Suppressor macrophage (primary cell): ENCODE results near the gene MYO9B.
A peak's percentile ranks its signal among the peaks of the same experiment; 100 is the strongest.

Source experiments
- DNase-seq, 4 experiments: peaks; one replicate each; pipeline ENCODE4 v3.0.0-alpha.2; 2020 to 2022

Gene MYO9B

DNA sequence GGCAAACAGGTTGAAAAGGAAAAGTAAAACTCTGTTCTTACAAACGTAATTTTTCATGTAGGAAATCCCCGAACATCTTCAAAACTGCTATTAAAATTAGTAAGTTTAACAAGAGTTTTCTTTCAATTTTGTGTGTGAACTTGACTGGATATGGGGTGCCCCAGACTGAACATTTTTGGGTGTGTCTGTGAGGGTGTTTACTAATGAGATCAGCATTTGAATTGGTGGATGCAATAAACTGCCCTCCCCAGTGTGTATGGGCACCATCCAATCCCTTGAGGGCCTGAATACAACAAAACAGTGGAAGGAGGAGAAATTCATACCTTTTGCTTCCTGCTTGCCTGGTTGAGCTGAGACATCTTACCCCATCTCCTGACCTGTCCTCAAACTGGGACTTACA lies 12.1 kb upstream of the MYO9B start:
- DNase-seq: no peak

- DNase-seq: peak in 3 of 4 experiments; percentile 39 to 51 (median 49)
These were observed 6.4 kb upstream of the MYO9B start for GRCh38 chr19:17069193-17069592.

DNA sequence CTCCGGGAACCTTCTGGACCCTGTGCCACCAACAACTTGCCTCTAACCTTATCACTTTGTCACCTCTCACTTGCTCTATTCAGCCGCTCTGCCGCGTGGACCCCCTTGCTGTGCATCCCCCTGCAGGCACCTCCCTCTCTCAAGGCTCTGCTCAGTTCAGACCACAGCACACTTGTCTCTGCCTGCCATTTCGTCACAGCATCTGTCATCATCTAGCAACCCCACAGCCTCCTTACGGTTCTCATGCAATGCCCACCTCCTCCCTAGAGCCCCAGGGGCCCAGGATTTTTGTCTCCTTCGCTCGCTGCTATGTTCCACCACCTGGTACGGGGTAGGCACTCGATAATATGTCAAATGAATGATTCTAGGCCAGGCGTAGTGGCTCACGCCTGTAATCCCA lies 5.2 kb upstream of the MYO9B start:
- DNase-seq: no peak

DNA sequence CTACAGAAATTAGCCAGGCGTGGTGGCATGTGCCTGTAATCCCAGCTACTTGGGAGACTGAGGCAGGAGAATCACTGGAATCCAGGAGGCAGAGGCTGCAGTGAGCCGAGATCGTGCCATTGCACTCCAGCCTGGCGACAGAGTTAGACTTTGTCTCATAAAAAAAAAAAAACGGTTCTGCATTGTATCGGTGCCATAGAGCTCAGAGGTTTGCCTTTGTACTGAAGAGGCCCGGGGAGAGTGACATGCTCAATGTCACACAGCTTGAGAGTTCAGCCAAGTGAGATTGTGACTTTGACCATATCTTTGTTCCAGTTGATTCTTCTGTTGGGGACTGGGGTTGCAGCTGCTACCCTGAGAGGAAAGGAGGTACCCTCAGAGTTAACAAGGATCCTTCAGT lies 4.7 kb upstream of the MYO9B start:
- DNase-seq: no peak

GRCh38 chr19:17073869-17074633 lies 1.5 kb upstream of the MYO9B start:
- no peak for DNase-seq

- no peak for DNase-seq
These were observed 943 bp upstream of the MYO9B start for GRCh38 chr19:17074634-17075034.

- peak; percentile 68 to 84 (median 78) for DNase-seq
These were observed 426 bp downstream of the MYO9B start for GRCh38 chr19:17075864-17076542.

GRCh38 chr19:17076543-17076991 lies 990 bp downstream of the MYO9B start:
- DNase-seq: peak in 3 of 4 experiments; percentile 41 to 62 (median 50)

DNA sequence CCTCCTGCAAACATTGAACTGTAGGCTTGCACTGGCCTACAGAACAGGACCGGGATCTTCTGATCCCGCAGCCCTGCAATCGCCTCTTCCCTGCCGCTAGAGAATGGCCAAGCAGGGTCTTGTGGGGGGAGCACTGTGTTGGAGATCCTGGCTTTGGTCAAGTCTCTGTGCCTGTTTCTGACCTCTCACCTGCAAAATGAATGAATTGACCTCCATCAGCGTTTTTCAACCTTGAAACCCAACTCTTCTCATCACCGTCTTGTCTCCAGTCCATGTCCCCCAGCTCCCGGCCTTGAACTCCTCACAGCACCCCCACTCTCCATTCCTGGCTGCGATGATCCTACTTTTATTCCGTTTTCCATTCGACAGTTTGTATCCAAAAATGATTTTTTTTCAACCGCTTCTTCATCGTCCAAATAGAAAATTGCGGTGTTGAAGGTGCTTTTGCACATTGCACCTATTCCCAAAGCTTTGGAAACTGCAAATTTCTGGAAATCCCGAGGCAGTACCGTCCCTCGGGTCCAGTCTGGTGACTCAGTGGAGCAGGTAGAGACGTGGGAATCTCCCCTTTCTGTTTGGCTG lies 2.0 kb downstream of the MYO9B start:
- no peak for DNase-seq

GRCh38 chr19:17078036-17078919 lies 2.7 kb downstream of the MYO9B start:
- DNase-seq: peak; percentile 89 to 93 (median 92)

GRCh38 chr19:17078920-17079709 lies 3.5 kb downstream of the MYO9B start:
- DNase-seq: peak; percentile 70 to 87 (median 86)

DNA sequence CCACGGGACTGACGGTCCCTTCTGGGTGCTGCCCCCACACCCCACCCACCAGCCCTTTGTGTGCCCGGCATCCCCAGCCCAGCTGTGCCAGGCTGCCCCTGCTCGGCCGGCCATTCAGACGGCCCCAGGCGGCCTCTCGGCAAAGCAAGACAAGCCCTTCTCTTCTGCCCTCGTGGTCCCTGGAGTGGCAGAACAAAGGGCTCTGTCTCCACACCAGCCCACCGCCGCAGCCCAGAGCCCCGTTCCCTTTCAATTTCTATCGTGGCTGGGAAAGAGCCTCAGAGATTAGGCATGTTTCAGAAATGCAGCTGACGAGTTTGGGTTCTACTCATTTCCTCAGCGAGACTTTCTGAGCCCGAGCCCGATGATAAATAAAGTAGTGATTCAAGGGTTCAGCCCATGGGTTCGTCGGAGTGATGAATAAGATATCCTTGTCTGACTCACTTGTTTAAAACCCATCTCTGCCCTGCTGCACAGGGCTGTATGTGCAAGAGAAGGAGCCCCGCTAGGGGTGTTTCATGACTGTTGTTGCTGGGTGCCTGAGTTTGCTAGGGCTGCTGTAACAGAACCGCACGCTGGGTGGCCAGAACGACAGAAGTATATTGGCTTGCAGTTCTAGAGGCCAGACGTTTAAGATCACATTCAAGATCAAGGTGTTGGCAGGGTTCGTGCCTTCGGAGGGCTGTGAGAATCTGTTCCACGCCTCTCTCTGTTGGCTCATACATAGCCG lies 4.3 kb downstream of the MYO9B start:
- peak; percentile 76 to 91 (median 80) for DNase-seq

DNA sequence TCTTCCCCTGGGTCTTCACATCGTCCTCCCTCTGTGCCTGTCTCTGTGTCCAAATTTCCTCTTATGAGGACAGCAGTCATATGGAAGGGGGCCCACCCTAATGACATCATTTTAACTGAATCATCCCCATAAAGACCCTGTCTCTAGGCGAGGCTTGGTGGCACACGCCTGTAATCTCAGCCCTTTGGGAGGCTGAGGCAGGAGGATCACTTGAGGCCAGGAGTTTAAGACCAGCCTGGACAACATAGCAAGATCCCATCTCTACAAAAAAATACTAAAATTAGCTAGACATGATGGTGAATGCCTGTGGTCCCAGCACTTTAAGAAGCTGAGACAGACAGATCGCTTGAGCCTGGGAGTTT lies 4.8 kb downstream of the MYO9B start:
- DNase-seq: no peak

DNA sequence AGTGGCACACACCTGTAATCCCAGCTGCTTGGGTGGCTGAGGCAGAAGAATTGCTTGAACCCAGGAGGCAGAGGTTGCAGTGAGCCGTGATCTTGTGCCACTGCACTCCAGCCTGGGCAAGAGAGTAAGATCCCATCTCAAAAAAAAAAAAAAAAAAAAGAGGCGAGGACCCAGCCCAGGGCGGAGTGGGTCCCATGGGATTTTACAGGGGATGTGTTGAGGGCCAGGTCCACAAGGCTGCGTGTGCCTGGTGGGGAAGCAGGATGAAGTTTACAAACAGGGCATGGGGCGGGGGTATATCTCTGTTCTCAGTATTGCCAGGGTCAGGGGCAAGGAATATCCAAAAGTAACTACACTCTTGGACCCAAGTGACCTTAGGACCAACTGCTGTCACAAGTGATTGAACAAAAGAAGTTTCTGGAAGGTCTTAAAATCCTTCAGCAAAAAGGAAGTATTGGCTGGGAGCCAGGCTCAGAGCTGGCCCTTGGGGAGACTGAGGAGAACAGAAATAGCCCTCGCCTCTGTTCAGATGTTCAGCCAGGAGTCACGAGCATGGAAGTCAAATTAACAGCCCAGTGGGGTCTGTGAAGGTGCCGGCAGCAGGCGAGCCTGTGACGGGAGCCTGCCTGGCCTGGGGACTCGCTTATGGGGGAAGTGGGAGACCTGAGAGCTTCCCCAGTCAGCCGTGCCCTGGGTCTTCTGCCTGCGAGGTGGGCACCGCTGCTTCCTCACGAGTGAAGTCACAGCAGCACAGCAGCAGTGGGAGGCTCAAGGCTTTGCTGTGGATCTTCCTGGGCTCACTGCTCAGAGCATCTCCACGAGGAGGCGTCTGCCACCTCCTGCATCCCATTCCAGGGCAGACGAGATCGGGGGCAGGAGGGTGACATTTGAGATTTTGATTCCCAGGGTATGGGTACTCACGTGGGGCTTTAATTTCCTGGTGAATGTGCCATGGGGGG lies 6.4 kb downstream of the MYO9B start:
- DNase-seq: peak; percentile 38 to 65 (median 54)

- DNase-seq: peak in 1 of 4 experiments; percentile 2
These were observed 10.5 kb downstream of the MYO9B start for GRCh38 chr19:17086120-17086519.

DNA sequence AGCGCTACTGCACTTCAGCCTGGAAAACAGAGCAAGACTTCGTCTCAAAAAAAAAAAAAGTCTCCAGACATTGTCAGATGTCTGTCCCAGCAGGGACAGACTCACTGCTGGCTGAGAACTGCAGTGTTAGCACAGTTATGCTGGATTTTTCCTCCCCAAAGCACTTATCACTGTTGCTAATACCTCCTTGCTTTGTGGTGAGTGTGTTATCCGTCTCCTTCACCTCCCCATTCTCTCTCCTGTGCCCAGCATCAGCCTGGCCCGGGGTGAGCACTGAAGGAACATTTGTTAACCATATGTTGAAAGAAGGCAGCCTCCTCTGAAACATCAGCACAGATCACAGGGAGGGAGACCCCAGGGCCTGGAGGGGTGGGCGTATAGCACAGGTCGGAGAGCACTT lies 11.3 kb downstream of the MYO9B start:
- no peak for DNase-seq

GRCh38 chr19:17088552-17088951 lies 13.0 kb downstream of the MYO9B start:
- peak in 1 of 4 experiments; percentile 7 for DNase-seq

DNA sequence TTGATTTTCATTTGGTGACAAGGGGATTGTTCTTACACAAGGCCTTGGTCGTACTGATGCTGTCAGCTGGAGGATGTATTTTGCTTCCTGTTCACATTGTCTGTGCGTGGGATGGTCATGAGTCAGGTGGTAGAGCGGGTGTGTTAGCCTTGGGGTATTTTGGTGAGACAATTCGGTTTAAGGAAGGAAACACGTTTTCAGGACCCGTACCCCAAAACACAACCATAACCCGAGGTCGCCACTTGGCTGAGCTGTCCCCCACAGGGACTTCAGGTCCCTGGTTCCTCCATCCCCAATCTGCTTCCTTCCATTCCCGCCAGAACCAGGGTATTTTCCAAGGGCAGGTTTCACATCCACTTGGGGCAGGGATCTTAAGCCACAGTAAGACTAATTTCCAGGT lies 15.0 kb downstream of the MYO9B start:
- DNase-seq: peak; percentile 90 to 98 (median 94)

GRCh38 chr19:17091758-17092333 lies 16.3 kb downstream of the MYO9B start:
- peak; percentile 91 to 95 (median 95) for DNase-seq
